Measurements from ENCODE around the gene ZEB2.

DNA sequence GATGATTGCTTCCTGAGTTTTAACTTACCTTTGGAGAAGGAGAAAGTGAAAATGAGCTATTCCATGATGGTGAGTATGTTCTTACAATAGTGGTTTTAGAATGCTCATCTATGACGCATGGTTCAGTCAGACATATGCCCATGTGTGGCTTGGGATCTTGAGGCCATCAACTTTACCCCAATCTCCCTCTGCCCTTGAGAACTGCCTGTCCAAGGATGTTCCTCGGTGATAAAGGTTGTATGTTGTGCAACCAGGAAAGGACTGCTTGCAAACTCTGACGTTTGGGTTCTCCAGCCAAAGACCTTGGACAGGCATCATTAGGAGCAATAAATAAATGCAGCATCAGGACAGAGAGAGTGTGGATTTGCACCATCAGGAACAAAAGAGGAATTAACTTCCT, 165.0 kb downstream of the ZEB2 start:
- no peak for TF ChIP-seq TAF1 (conservative IDR thresholded peaks at IDR 0.05)
- TF ChIP-seq EGR1 (IDR thresholded peaks at IDR 0.05; ENCODE audit: low read depth in 2 of 2) = no peak
- TF ChIP-seq, protein P1, sequence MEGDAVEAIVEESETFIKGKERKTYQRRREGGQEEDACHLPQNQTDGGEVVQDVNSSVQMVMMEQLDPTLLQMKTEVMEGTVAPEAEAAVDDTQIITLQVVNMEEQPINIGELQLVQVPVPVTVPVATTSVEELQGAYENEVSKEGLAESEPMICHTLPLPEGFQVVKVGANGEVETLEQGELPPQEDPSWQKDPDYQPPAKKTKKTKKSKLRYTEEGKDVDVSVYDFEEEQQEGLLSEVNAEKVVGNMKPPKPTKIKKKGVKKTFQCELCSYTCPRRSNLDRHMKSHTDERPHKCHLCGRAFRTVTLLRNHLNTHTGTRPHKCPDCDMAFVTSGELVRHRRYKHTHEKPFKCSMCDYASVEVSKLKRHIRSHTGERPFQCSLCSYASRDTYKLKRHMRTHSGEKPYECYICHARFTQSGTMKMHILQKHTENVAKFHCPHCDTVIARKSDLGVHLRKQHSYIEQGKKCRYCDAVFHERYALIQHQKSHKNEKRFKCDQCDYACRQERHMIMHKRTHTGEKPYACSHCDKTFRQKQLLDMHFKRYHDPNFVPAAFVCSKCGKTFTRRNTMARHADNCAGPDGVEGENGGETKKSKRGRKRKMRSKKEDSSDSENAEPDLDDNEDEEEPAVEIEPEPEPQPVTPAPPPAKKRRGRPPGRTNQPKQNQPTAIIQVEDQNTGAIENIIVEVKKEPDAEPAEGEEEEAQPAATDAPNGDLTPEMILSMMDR (IDR thresholded peaks at IDR 0.05; ENCODE audit: low read depth, low read length, missing input control) = no peak
